ENCODE data around the gene SPRYD3. TPM values are rescaled to one million over a fixed set of nuclear protein-coding genes. Genes with fewer than 3 reads are reported as not detected.

SPRYD3 gene
- total RNA-seq, 1 donor from 2014 or later, result 37.1 TPM

- no peaks in the 10 kb centered on the region for H3K36me3 Mint-ChIP-seq (ENCODE audit: low read depth)
Observed at GRCh38 chr12:53090554-53090953, 11.4 kb upstream of the SPRYD3 start.

GRCh38 chr12:53090105-53090504, 10.9 kb upstream of the SPRYD3 start:
- Mint-ChIP-seq H3K36me3 (ENCODE audit: low read depth) (no peaks in the 10 kb centered on the region), H3K4me3 (ENCODE audit: unreplicated experiment) (no peak overlapping the region), H3K27ac (ENCODE audit: unreplicated experiment) (no peak overlapping the region), H3K9me3 (ENCODE audit: low read depth) (no peaks in the 10 kb centered on the region), H3K27me3 (ENCODE audit: low read depth) (no peaks in the 10 kb centered on the region), H3K4me1 (ENCODE audit: low read depth) (no peaks in the 10 kb centered on the region)
- DNase-seq (ENCODE audit: low spot score), result no peak
- no peak for TF ChIP-seq CTCF (IDR thresholded peaks at IDR 0.05)

More at GRCh38 chr12:53090554-53090953, 11.4 kb upstream of the SPRYD3 start:
- H3K4me1 Mint-ChIP-seq (ENCODE audit: low read depth), result no peaks in the 10 kb centered on the region
- H3K27me3 Mint-ChIP-seq (ENCODE audit: low read depth), result no peaks in the 10 kb centered on the region
- no peak for DNase-seq (ENCODE audit: low spot score)
- H3K4me3 Mint-ChIP-seq (ENCODE audit: unreplicated experiment), result no peak overlapping the region
- H3K27ac Mint-ChIP-seq (ENCODE audit: unreplicated experiment), result no peak overlapping the region
- no peaks in the 10 kb centered on the region for H3K9me3 Mint-ChIP-seq (ENCODE audit: low read depth)
- TF ChIP-seq CTCF (IDR thresholded peaks at IDR 0.05), result no peak

- no peak for DNase-seq (ENCODE audit: low spot score)
- Mint-ChIP-seq H3K27me3 (ENCODE audit: low read depth) (no peaks in the 10 kb centered on the region), H3K4me3 (ENCODE audit: unreplicated experiment) (no peak overlapping the region), H3K27ac (ENCODE audit: unreplicated experiment) (no peak overlapping the region), H3K9me3 (ENCODE audit: low read depth) (no peaks in the 10 kb centered on the region), H3K4me1 (ENCODE audit: low read depth) (no peaks in the 10 kb centered on the region), H3K36me3 (ENCODE audit: low read depth) (no peaks in the 10 kb centered on the region)
- no peak for TF ChIP-seq CTCF (IDR thresholded peaks at IDR 0.05)
Observed at GRCh38 chr12:53086361-53086760, 7.2 kb upstream of the SPRYD3 start.

- TF ChIP-seq CTCF (IDR thresholded peaks at IDR 0.05), result no peak
- H3K4me3 Mint-ChIP-seq (ENCODE audit: unreplicated experiment), result no peak overlapping the region
- H3K9me3 Mint-ChIP-seq (ENCODE audit: low read depth), result no peaks in the 10 kb centered on the region
- peaks cover 25% of the 10 kb centered on the region for H3K4me1 Mint-ChIP-seq (ENCODE audit: low read depth)
- DNase-seq (ENCODE audit: low spot score), result no peak
- no peaks in the 10 kb centered on the region for H3K27me3 Mint-ChIP-seq (ENCODE audit: low read depth)
- H3K36me3 Mint-ChIP-seq (ENCODE audit: low read depth), result no peaks in the 10 kb centered on the region
- H3K27ac Mint-ChIP-seq (ENCODE audit: unreplicated experiment), result no peak overlapping the region
Observed at GRCh38 chr12:53082637-53083175, 3.5 kb upstream of the SPRYD3 start.

GRCh38 chr12:53078425-53079225, 565 bp downstream of the SPRYD3 start:
- peak overlapping the region; percentile 81 for H3K4me3 Mint-ChIP-seq (ENCODE audit: unreplicated experiment)
- H3K27ac Mint-ChIP-seq (ENCODE audit: unreplicated experiment), result peak overlapping the region; percentile 97
- peak; percentile 6 for DNase-seq (ENCODE audit: low spot score)
- H3K4me1 Mint-ChIP-seq (ENCODE audit: low read depth), result peaks cover 38% of the 10 kb centered on the region
- H3K36me3 Mint-ChIP-seq (ENCODE audit: low read depth), result peaks cover 28% of the 10 kb centered on the region
- H3K9me3 Mint-ChIP-seq (ENCODE audit: low read depth), result no peaks in the 10 kb centered on the region
- TF ChIP-seq CTCF (IDR thresholded peaks at IDR 0.05), result peak; percentile 30
- H3K27me3 Mint-ChIP-seq (ENCODE audit: low read depth), result no peaks in the 10 kb centered on the region

Measured in chondrocyte (in vitro differentiated cells).